Neural crest cell (in vitro differentiated cells): ENCODE data around the gene PCGF3. TPM values are rescaled to one million over a fixed set of nuclear protein-coding genes. Genes with fewer than 3 reads are reported as not detected.
A peak's percentile ranks its signal among the peaks of the same experiment; 100 is the strongest.
"Not testable (repeated sequence)": the region's sequence is repeated elsewhere in the genome, so short reads cannot be mapped to it uniquely, and the experiment has no call there.

ENCODE experiments used
- DNase-seq: peaks from one replicate; pipeline ENCODE4 v3.0.0; 2021; ENCODE audit warnings: low read depth, mixed read lengths, low spot score
- H3K27ac Mint-ChIP-seq: one replicate; pipeline ENCODE4 v1.8.0; 2021; ENCODE audit warnings: mild to moderate bottlenecking, mixed read lengths; ENCODE audit not compliant: unreplicated experiment
- H3K27me3 Mint-ChIP-seq: 2 replicates; pipeline ENCODE4 v1.8.0; 2021; ENCODE audit warnings: low read depth, mild to moderate bottlenecking, mixed read lengths
- H3K36me3 Mint-ChIP-seq: 2 replicates; pipeline ENCODE4 v1.8.0; 2021; ENCODE audit warnings: low read depth, mild to moderate bottlenecking, mixed read lengths
- H3K4me1 Mint-ChIP-seq: 2 replicates; pipeline ENCODE4 v1.8.0; 2021; ENCODE audit warnings: mixed read lengths
- H3K4me3 Mint-ChIP-seq: one replicate; pipeline ENCODE4 v1.8.0; 2021; ENCODE audit warnings: mild to moderate bottlenecking, mixed read lengths
- H3K9me3 Mint-ChIP-seq: 2 replicates; pipeline ENCODE4 v1.8.0; 2021; ENCODE audit warnings: mixed read lengths
- CTCF ChIP-seq: fragments of 200-600 bp; sonication (generic); conservative IDR thresholded peaks from 2 replicates; pipeline ENCODE4 v1.5.0; 2021; ENCODE audit warnings: antibody characterized with exemption, mild to moderate bottlenecking
- total RNA-seq: library from RNA; stranded (reverse); gene quantifications from 2 replicates; pipeline ENCODE4 v1.2.1, GENCODE V29; 2021

The PCGF3 gene
- total RNA-seq, 1 donor from 2014 or later, result 58.5 TPM

- TF ChIP-seq CTCF, result no peak
- Mint-ChIP-seq H3K9me3 (no peaks in the 10 kb centered on the region), H3K36me3 (peaks cover 37% of the 10 kb centered on the region), H3K4me1 (no peaks in the 10 kb centered on the region), H3K4me3 (no peak overlapping the region), H3K27ac (no peak overlapping the region), H3K27me3 (no peaks in the 10 kb centered on the region)
- DNase-seq, result no peak
Observed at GRCh38 chr4:752196-752861, 46.7 kb downstream of the PCGF3 start.

DNA sequence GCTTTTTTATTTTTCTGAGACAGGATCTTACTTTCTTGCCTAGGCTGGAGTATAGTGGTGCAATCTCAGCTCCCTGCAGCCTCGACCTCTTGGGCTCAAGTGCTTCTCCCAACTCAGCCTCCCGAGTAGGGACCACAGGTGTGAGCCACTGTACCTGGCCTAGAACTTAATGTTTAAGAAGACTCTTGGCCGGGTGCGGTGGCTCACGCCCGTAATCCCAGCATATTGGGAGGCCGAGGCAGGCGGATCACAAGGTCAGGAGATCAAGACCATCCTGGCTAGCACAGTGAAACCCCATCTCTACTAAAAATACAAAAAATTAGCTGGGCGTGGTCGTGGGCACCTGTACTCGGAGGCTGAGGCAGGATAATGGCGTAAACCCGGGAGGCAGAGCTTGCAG is 47.6 kb downstream of the PCGF3 start:
- H3K36me3 Mint-ChIP-seq, result peaks cover 36% of the 10 kb centered on the region
- DNase-seq, H3K27me3 Mint-ChIP-seq: not testable (repeated sequence)

DNA sequence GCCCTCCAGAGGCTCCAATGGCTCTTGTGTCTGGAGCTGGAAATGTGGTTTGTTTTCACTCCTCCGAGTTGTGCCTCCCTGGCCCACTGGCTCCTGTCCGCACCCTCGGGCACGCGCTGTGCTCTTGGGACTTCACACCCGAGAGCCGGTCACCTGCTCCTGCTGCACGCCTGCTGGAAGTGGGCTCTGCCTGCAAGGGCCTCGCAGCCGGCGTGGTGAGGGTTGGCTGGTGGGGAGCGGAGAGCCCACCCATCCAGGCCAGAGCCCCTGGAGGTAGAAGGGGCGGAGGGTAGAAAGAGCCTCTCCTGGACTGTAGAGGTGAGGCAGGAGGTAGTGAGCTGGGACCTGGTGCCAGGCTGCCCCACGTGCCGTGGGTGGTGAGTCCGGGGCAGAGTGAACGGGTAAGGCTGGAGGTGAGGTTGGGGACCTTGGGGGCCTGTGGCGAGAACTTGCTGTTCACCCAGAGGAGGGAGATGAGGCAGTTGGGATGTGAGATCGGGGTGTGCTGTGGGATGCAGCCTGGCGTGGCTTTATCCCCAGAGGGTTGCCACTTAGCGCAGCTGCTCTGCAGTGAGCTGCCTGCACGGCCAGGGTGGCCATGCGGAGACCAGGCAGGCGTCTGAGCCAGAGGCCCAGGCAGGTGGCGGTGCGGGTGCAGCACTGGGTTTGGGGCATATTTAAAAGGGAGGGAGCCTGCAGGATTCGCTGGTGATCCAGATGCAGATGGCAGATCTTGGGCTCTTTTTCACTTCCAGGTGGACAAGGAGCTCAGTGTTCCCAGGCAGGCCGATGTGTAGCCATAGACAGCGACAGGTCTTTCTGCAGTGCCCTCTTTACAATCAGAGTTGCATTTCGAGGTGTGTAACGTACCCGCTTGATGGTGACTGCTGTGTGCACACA is 48.8 kb downstream of the PCGF3 start:
- Mint-ChIP-seq H3K27ac (peak overlapping the region; percentile 62), H3K4me1 (no peaks in the 10 kb centered on the region), H3K4me3 (peak overlapping the region; percentile 64), H3K27me3 (no peaks in the 10 kb centered on the region), H3K9me3 (no peaks in the 10 kb centered on the region), H3K36me3 (peaks cover 30% of the 10 kb centered on the region)
- no peak for TF ChIP-seq CTCF
- no peak for DNase-seq

More for the DNA sequence above, 47.6 kb downstream of the PCGF3 start:
- H3K27ac Mint-ChIP-seq, H3K4me3 Mint-ChIP-seq, H3K4me1 Mint-ChIP-seq, H3K9me3 Mint-ChIP-seq: not testable (repeated sequence)

DNA sequence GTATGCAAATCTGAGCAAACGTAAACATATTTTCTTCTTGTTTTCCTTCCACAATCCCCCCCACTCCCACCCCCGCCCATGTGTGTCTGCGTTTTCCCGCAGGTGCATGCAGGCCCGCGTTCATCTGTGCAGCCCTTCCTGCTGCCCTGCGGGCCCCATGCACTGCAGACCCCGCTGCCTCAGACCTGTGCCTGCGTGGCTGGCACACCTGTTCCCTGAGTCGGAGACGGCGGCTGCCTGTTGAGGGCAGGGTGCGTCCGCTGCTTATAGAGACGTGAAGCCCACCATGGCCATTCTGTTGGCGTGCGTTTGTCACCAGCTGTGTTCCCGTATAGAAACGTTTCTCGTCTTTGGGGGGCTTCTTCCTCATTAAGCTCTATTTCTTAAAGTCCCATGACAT is 51.5 kb downstream of the PCGF3 start:
- Mint-ChIP-seq H3K27me3 (peaks cover 13% of the 10 kb centered on the region), H3K36me3 (peaks cover 43% of the 10 kb centered on the region), H3K9me3 (peaks cover 7% of the 10 kb centered on the region), H3K4me1 (peaks cover 7% of the 10 kb centered on the region), H3K4me3 (peak overlapping the region; percentile 51), H3K27ac (no peak overlapping the region)
- no peak for TF ChIP-seq CTCF
- no peak for DNase-seq

DNA sequence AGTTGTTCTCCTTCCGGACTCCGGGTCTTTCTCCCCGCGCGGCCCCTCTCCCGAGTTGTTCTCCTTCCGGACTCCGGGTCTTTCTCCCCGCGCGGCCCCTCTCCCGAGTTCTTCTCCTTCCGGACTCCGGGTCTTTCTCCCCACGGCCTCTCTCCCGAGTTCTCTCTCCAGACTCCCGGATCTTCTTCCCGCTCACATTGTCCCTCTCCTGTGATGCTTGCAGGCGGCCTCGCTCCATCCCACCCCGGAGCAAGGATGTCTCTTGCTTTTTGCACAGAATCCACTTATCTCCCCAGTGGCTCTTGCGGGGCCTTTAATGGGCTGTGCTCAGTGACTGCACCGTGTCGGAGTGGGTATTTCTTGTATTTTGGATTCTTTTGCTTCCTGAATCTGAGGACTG is 54.2 kb downstream of the PCGF3 start:
- not testable (repeated sequence) for H3K9me3 Mint-ChIP-seq
- peaks cover 58% of the 10 kb centered on the region for H3K36me3 Mint-ChIP-seq

DNA sequence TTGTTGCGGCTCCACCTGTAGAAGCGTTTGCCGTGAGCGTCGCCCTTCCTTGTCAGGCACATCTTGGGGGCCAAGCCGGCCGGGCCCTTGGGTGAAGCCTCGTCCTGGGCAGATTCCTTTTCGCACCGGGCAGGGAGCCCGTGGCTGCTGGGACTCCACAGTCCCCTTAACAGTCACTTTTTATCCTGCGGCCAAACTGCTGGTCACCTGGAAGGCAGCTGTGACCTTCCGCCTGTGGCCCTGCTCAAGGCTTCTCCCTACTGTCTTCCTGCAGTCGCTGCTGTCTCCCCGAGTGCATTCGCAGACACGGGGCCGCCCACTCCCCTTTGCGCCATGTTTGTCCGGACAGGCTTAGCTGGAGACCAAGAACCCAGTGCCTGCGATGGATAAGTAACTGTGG is 55.0 kb downstream of the PCGF3 start:
- no peak for DNase-seq
- H3K9me3 Mint-ChIP-seq, result peaks cover 10% of the 10 kb centered on the region
- H3K4me1 Mint-ChIP-seq, result peaks cover 12% of the 10 kb centered on the region
- peak overlapping the region; percentile 18 for H3K4me3 Mint-ChIP-seq
- peaks cover 60% of the 10 kb centered on the region for H3K36me3 Mint-ChIP-seq
- no peak overlapping the region for H3K27ac Mint-ChIP-seq
- TF ChIP-seq CTCF, result no peak
- peaks cover 22% of the 10 kb centered on the region for H3K27me3 Mint-ChIP-seq

More for the DNA sequence above, 54.2 kb downstream of the PCGF3 start:
- not testable (repeated sequence) for H3K27ac Mint-ChIP-seq, DNase-seq
- Mint-ChIP-seq H3K27me3 (peaks cover 22% of the 10 kb centered on the region), H3K4me1 (peaks cover 12% of the 10 kb centered on the region), H3K4me3 (peak overlapping the region; percentile 18)
